Neuron (in vitro differentiated cells): ENCODE data around the gene CHST6.
A peak's percentile ranks its signal among the peaks of the same experiment; 100 is the strongest.

Experiments used
- H2AFZ ChIP-seq: one replicate; pipeline ENCODE4 v1.6.1; 2013; ENCODE audit warnings: low read depth, mild to moderate bottlenecking, inconsistent platforms, low read length, moderate library complexity
- H3K27me3 ChIP-seq: one replicate; pipeline ENCODE4 v1.6.1; 2013; ENCODE audit warnings: low read length; ENCODE audit not compliant: insufficient read depth
- H3K36me3 ChIP-seq: one replicate; pipeline ENCODE4 v1.6.1; 2013; ENCODE audit warnings: low read length; ENCODE audit not compliant: insufficient read depth
- H3K4me1 ChIP-seq: one replicate; pipeline ENCODE4 v1.6.1; 2013; ENCODE audit warnings: low read length; ENCODE audit not compliant: insufficient read depth
- H3K4me3 ChIP-seq: 2 replicates; pipeline ENCODE4 v1.5.1; 2013; ENCODE audit warnings: mild to moderate bottlenecking, low read length, moderate library complexity
- H3K9me3 ChIP-seq: one replicate; pipeline ENCODE4 v1.6.1; 2013; ENCODE audit warnings: low read length

Gene CHST6

DNA sequence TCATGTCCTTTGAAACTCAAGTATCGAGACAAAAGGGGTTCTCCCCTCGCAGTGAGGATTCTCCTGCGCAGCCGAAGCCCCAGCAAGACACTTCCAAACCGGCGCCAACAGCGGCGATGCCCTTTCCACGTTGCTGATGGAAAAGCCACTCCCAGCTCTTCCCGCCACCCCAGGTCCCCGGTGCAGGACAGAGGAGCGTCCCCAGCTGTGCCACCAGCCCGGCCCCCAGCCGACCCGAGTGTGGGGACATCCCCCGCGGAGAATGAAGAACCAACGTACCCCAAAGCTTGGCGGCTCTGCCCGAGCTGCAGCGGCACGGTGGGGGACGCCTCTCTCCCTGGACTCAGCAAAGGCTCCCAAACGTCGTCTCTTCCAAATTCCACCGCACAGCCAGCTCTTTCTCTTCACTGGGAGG, 573 bp downstream of the CHST6 start:
- Histone ChIP-seq H3K27me3 (peaks cover 18% of the 10 kb centered on the region), H3K4me3 (peak overlapping the region; percentile 31), H2AFZ (peak overlapping the region; percentile 60)

DNA sequence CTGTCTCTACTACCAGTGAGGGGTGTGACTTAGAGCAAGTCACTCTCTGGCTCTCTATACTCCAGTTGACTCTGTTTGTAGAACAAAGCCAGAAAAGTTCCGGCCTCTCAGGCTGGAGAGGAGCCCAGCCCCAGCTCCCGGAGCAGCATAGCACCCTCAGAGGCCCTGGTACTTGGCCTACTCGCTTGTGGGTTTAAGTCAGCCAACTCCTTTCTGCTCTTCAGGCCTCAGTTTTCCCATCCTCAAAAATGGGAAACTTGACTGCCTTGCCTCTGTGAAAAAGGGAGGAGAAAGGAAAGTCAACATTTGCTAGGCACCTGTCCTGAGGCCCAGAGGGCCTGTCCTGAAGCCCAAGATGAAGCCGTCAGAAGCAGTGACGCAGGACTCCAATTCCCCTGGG, 1.1 kb downstream of the CHST6 start:
- H3K9me3 ChIP-seq, result no peaks in the 10 kb centered on the region
- peak overlapping the region; percentile 31 for H3K4me3 ChIP-seq
- H3K36me3 ChIP-seq, result no peaks in the 10 kb centered on the region

More for the DNA sequence above, 573 bp downstream of the CHST6 start:
- Histone ChIP-seq H3K4me1 (peaks cover 4% of the 10 kb centered on the region), H3K36me3 (no peaks in the 10 kb centered on the region), H3K9me3 (no peaks in the 10 kb centered on the region)

DNA sequence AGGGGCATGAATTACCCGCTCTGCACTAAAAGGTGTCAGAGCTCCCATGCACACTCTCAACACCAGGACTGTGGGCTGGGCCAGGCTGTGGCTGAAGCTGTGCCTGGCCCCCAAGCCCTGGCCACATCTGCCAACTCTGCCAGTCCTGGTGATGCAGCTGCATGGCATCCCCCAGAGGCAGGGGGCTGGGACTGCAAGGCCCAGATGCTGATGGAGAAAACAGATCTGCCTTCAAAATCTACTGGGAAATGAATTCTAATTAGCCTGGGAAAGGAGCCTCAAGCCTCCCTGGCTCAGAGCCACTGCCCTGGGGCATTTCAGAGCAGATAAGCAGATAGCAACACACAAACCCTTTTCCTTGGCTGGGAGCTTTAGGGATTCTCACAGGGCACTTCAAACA, 3.4 kb downstream of the CHST6 start:
- Histone ChIP-seq H3K27me3 (peaks cover 18% of the 10 kb centered on the region), H3K4me1 (peaks cover 4% of the 10 kb centered on the region), H3K4me3 (no peak overlapping the region), H3K36me3 (no peaks in the 10 kb centered on the region), H3K9me3 (no peaks in the 10 kb centered on the region), H2AFZ (no peak overlapping the region)

More for the DNA sequence above, 1.1 kb downstream of the CHST6 start:
- H2AFZ ChIP-seq, result no peak overlapping the region
- H3K27me3 ChIP-seq, result peaks cover 18% of the 10 kb centered on the region
- peaks cover 4% of the 10 kb centered on the region for H3K4me1 ChIP-seq

- H3K4me3 ChIP-seq, result no peak overlapping the region
- H3K9me3 ChIP-seq, result no peaks in the 10 kb centered on the region
- H2AFZ ChIP-seq, result no peak overlapping the region
- H3K4me1 ChIP-seq, result no peaks in the 10 kb centered on the region
- H3K27me3 ChIP-seq, result no peaks in the 10 kb centered on the region
- no peaks in the 10 kb centered on the region for H3K36me3 ChIP-seq
Measured at GRCh38 chr16:75488322-75488721, 6.9 kb downstream of the CHST6 start.

GRCh38 chr16:75486676-75487313, 8.4 kb downstream of the CHST6 start:
- Histone ChIP-seq H3K9me3 (no peaks in the 10 kb centered on the region), H3K27me3 (no peaks in the 10 kb centered on the region), H2AFZ (no peak overlapping the region), H3K36me3 (no peaks in the 10 kb centered on the region), H3K4me3 (no peak overlapping the region), H3K4me1 (no peaks in the 10 kb centered on the region)

- Histone ChIP-seq H3K4me1 (no peaks in the 10 kb centered on the region), H3K36me3 (no peaks in the 10 kb centered on the region), H3K4me3 (no peak overlapping the region), H3K9me3 (no peaks in the 10 kb centered on the region), H2AFZ (no peak overlapping the region), H3K27me3 (no peaks in the 10 kb centered on the region)
Measured at GRCh38 chr16:75486014-75486675, 9.1 kb downstream of the CHST6 start.

DNA sequence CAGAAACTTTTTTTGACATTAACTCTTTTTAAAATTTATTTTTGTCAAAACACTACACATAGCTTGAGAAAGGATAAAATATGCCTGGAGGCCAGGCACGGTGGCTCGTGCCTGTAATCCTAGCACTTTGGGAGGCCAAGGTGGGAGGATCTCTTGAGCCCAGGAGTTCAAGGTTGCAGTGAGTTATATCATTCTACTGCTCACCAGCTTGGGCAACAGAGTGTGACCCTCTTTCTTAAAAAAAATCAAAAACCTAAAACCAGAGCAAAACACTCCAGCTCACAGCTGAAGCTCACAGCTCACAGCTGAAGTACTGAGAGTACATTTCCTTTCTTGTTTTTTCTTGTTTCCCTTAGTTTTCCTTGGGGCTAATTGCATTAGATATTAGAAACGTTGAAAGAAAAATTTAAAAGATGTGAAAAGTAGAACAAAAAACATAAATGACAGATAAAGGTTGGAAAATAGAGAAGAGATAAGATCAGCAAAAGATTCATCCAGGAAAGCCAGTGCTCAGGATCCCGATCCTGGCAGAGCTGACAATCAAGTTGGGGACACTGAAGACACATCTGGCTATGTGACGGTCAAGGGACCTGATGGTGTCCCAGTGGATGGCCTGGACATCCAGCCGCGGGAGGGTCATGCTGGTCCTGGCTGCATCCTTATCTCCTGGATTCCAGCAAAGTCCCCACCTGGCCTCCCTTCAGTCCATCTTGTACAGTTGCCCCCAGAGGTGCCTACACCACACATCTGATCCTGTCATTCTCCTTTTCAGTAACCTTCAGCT, 9.8 kb downstream of the CHST6 start:
- H3K9me3 ChIP-seq, result no peaks in the 10 kb centered on the region
- H3K27me3 ChIP-seq, result no peaks in the 10 kb centered on the region
- no peaks in the 10 kb centered on the region for H3K36me3 ChIP-seq
- no peak overlapping the region for H2AFZ ChIP-seq
- no peaks in the 10 kb centered on the region for H3K4me1 ChIP-seq
- H3K4me3 ChIP-seq, result no peak overlapping the region

- no peaks in the 10 kb centered on the region for H3K27me3 ChIP-seq
- H3K36me3 ChIP-seq, result no peaks in the 10 kb centered on the region
- H3K4me1 ChIP-seq, result no peaks in the 10 kb centered on the region
- H2AFZ ChIP-seq, result no peak overlapping the region
- no peaks in the 10 kb centered on the region for H3K9me3 ChIP-seq
- no peak overlapping the region for H3K4me3 ChIP-seq
Measured at GRCh38 chr16:75483222-75483621, 12.0 kb downstream of the CHST6 start.

DNA sequence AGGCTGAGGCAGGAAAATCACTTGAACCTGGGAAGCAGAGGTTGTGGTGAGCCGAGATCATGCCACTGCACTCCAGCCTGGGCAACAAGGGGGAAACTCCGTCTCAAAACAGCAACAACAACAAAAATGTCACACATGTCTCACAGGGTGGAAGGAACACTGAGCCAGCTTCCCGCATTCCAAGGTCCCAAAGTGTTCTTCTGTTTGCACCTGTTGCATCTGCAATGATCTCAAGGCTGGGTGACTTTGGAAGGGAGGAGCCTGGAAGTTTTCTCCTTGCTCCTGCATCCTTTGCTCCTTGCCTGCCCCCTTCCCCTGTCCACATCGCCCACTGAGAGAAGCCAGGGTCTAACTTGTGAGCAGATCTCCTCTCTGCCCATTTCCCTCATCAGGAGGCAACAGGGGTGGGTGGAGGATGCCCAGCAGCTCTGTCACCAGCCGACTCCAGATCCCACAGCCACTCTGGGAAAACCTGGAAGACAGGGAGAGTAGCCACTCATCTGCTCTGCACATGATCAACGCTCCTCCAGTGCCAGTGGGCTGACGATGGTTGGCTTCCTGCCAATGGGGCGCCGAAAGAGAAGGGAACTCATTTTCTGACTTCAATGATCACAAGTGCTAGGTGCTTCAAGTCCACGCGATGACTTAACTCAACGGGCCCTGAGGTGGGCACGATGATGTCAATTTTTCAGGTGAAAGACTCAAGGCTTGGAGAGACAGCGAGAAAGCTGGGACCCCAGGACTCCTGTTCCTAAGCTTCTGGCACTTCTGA, 12.6 kb downstream of the CHST6 start:
- H3K4me3 ChIP-seq, result no peak overlapping the region
- no peak overlapping the region for H2AFZ ChIP-seq
- H3K4me1 ChIP-seq, result no peaks in the 10 kb centered on the region
- H3K27me3 ChIP-seq, result no peaks in the 10 kb centered on the region
- no peaks in the 10 kb centered on the region for H3K36me3 ChIP-seq
- H3K9me3 ChIP-seq, result no peaks in the 10 kb centered on the region

GRCh38 chr16:75481475-75481874, 13.8 kb downstream of the CHST6 start:
- H3K36me3 ChIP-seq, result no peaks in the 10 kb centered on the region
- H3K9me3 ChIP-seq, result no peaks in the 10 kb centered on the region
- H3K27me3 ChIP-seq, result no peaks in the 10 kb centered on the region
- no peaks in the 10 kb centered on the region for H3K4me1 ChIP-seq
- H3K4me3 ChIP-seq, result no peak overlapping the region
- H2AFZ ChIP-seq, result no peak overlapping the region

DNA sequence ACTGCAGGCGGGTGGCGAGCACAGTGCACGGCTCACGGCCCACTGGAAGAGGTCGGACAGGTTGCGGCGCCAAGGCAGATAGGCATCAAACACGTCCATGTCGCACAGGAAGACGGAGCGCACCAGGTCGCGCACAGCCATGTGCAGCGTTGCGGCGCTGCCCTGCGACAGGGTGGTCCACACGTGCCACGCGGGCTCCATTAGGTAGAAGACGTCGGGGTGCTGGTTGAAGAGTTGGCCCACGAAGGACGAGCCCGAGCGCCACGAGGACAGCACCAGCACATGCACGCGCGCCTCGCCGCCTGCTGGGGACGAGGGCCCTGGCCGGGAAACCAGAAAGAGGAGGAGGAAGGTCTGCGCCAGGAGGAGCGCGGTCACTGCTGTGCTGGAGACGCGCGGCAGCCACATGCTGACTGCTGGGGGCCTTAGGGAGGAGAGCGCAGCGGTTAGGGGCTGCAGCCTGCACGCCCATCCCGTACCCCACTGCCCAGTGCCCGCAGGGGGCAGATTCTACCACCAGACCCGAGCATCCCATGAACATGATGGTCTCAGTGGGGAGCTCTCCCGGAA, 15.7 kb downstream of the CHST6 start:
- H3K4me3 ChIP-seq, result no peak overlapping the region
- H2AFZ ChIP-seq, result no peak overlapping the region
- no peaks in the 10 kb centered on the region for H3K36me3 ChIP-seq
- H3K9me3 ChIP-seq, result no peaks in the 10 kb centered on the region
- no peaks in the 10 kb centered on the region for H3K4me1 ChIP-seq
- no peaks in the 10 kb centered on the region for H3K27me3 ChIP-seq

DNA sequence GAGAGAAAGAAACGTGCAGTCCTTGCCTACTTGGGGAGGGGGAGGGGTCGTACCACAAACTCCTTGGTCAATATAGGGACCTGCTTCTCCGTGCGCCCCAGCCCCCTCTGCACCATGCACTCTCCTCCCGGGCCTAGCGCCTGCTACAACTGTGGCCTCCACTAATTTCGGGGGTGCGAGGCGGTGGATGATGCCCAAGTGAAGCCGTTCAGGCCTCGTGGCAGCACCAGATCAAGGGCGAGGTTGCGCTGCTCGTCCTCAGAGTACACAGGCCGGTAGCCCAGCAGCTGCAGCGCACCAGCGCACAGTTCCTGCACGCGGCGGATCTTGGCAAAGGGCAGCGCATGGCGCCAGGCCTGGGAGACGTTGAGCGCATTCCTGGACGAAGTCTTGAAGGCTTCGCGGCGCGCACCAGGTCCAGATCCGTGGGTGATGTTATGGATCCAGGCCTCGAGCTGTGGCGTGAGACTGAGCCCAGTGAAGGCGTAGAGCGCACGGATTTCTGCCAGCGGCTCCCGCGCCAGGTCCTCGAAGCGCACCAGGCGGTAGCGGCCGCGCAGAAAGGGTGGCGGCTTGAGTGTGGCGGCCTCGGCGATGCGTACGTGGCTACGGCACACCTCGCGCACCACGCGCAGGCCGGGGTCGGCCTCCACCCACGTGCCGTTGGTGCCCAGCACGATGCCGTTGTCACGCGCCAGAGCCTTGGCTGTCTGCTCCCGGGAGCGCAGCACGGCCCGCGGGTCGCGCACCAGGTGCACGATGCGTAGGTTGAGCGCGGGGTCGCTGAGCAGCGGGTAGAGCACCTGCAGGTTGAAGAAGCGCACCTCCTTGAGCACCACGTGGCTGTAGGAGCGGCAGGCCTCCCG, 16.5 kb downstream of the CHST6 start:
- Histone ChIP-seq H3K9me3 (no peaks in the 10 kb centered on the region), H3K36me3 (no peaks in the 10 kb centered on the region), H3K4me1 (no peaks in the 10 kb centered on the region), H3K27me3 (no peaks in the 10 kb centered on the region), H3K4me3 (no peak overlapping the region), H2AFZ (no peak overlapping the region)
